A549 (cell line): Measurements from ENCODE around the gene UBASH3B. TPM values are rescaled to one million over a fixed set of nuclear protein-coding genes. Genes with fewer than 3 reads are reported as not detected.

Experiments
- ATAC-seq, 2 experiments: fragments of 200-7000 bp in 1 of 2; fragments of >200 bp in 1 of 2; cut with Nextera tagmentation in 1 of 2; cut with Tn5 transposase in 1 of 2; 3 replicates each; pipeline versions ENCODE4 v1.8.0 to v1.9.1; 2018 to 2020; ENCODE audit warnings: mild to moderate bottlenecking in 1 of 2, moderate library complexity in 1 of 2
- CTCF ChIA-PET: fragments of 300-600 bp; sonication (Branson Sonifier 250); formaldehyde crosslinking; extraction: SDS; loops from one replicate; lab custom pipeline; 2021; ENCODE audit warnings: antibody characterized with exemption, inconsistent platforms; lab: Yijun Ruan, JAX
- POLR2A ChIA-PET: fragments of 350-600 bp; formaldehyde crosslinking; extraction: SDS; loops from one replicate; lab custom pipeline; 2021; ENCODE audit warnings: antibody characterized with exemption, inconsistent platforms; lab: Yijun Ruan, JAX
- DNase-seq, 2 experiments: peaks; one replicate each; pipeline versions ENCODE4 v3.0.0 to v3.0.0-alpha.2; 2011 to 2016; ENCODE audit warnings: low read depth in 1 of 2, low spot score in 1 of 2
- FAIRE-seq: peaks from 2 replicates; lab custom pipeline; 2011; peaks lifted over from hg19 to GRCh38; lab: Jason Lieb, UNC
- H3K27ac ChIP-seq, 2 experiments: fragments of >200 bp; sonication (Bioruptor Twin); formaldehyde crosslinking; 3 replicates each; pipeline ENCODE4 v1.5.1; 2016 to 2017
- H3K4me1 ChIP-seq: fragments of >200 bp; sonication (Bioruptor Twin); formaldehyde crosslinking; 3 replicates; pipeline ENCODE4 v1.6.1; 2016
- H3K4me2 ChIP-seq: fragments of >200 bp; sonication (Bioruptor Twin); formaldehyde crosslinking; 3 replicates; pipeline ENCODE4 v1.6.1; 2016
- H3K4me3 ChIP-seq: fragments of >200 bp; sonication (Bioruptor Twin); formaldehyde crosslinking; 3 replicates; pipeline ENCODE4 v1.5.1; 2016
- H3K9me3 ChIP-seq: fragments of >200 bp; sonication (Bioruptor Twin); formaldehyde crosslinking; 3 replicates; pipeline ENCODE4 v1.6.1; 2016
- BHLHE40 ChIP-seq: IDR thresholded peaks from 2 replicates; pipeline ENCODE4 v1.6.1; 2012; ENCODE audit warnings: low read depth, low read length, inconsistent platforms
- CHD2 ChIP-seq: fragments of 150-350 bp; IDR thresholded peaks from 2 replicates; pipeline ENCODE4 v1.6.1; 2014; ENCODE audit warnings: low read length; ENCODE audit not compliant: partially characterized antibody
- EHF ChIP-seq: fragments of 250-450 bp; sonication (Bioruptor Pico); IDR thresholded peaks from 2 replicates; pipeline ENCODE4 v1.5.0; 2020; ENCODE audit warnings: mild to moderate bottlenecking
- EHMT2 ChIP-seq: fragments of 200-600 bp; sonication (generic); IDR thresholded peaks from 2 replicates; pipeline ENCODE4 v1.6.1; 2016; ENCODE audit warnings: antibody characterized with exemption, low read depth, mild to moderate bottlenecking, moderate library complexity
- EP300 ChIP-seq, 2 experiments: fragments of >200 bp; sonication (Bioruptor Twin); formaldehyde crosslinking; IDR thresholded peaks; 2 replicates in 1 of 2; 3 replicates in 1 of 2; pipeline ENCODE4 v1.6.1; 2016 to 2017
- FOSL2 ChIP-seq, 2 experiments: fragments of 450-650 bp in 1 of 2; fragments of >200 bp in 1 of 2; sonication (Bioruptor Twin) in 1 of 2; formaldehyde crosslinking; IDR thresholded peaks; 2 replicates each; pipeline versions ENCODE4 v1.5.0 to v1.6.1; 2016 to 2020; ENCODE audit warnings: mild to moderate bottlenecking in 1 of 2, moderate library complexity in 1 of 2
- FOXS1 ChIP-seq: fragments of 250-450 bp; sonication (Bioruptor Pico); IDR thresholded peaks from 2 replicates; pipeline ENCODE4 v1.5.0; 2020; ENCODE audit warnings: mild to moderate bottlenecking, moderate library complexity
- HEYL ChIP-seq: fragments of 250-450 bp; sonication (Bioruptor Pico); IDR thresholded peaks from 2 replicates; pipeline ENCODE4 v1.8.0; 2021; ENCODE audit warnings: mild to moderate bottlenecking, moderate library complexity
- HMGXB4 ChIP-seq: fragments of 250-450 bp; sonication (Bioruptor Pico); IDR thresholded peaks from 2 replicates; pipeline ENCODE4 v1.5.0; 2021; ENCODE audit warnings: mild to moderate bottlenecking, moderate library complexity, borderline replicate concordance
- HOXA7 ChIP-seq: fragments of 250-450 bp; sonication (Bioruptor Pico); IDR thresholded peaks from 2 replicates; pipeline ENCODE4 v1.5.0; 2020; ENCODE audit warnings: mild to moderate bottlenecking, moderate library complexity
- HOXB5 ChIP-seq: fragments of 250-450 bp; sonication (Bioruptor Pico); IDR thresholded peaks from 2 replicates; pipeline ENCODE4 v1.5.0; 2020; ENCODE audit warnings: mild to moderate bottlenecking, moderate library complexity
- MAX ChIP-seq: IDR thresholded peaks from 2 replicates; pipeline ENCODE4 v1.6.1; 2012
- MAZ ChIP-seq: fragments of 150-350 bp; IDR thresholded peaks from 2 replicates; pipeline ENCODE4 v1.6.1; 2014; ENCODE audit warnings: antibody characterized with exemption, low read depth, low read length, borderline replicate concordance
- MYC ChIP-seq: IDR thresholded peaks from 2 replicates; pipeline ENCODE4 v1.6.1; 2012; ENCODE audit warnings: mild to moderate bottlenecking, inconsistent platforms, low read length, improper control_type of control experiment, borderline replicate concordance
- NPAS2 ChIP-seq: fragments of 250-450 bp; sonication (Bioruptor Pico); IDR thresholded peaks from 2 replicates; pipeline ENCODE4 v1.8.0; 2022; ENCODE audit warnings: mild to moderate bottlenecking, moderate library complexity, borderline replicate concordance
- POLR2AphosphoS2 ChIP-seq: conservative IDR thresholded peaks from 2 replicates; pipeline ENCODE4 v1.6.1; 2012; ENCODE audit warnings: low read length, improper control_type of control experiment, inconsistent platforms
- RARB ChIP-seq: fragments of 250-450 bp; sonication (Bioruptor Pico); IDR thresholded peaks from 2 replicates; pipeline ENCODE4 v1.8.0; 2021; ENCODE audit warnings: mild to moderate bottlenecking, moderate library complexity
- REST ChIP-seq: fragments of 200-600 bp; sonication (generic); IDR thresholded peaks from 2 replicates; pipeline ENCODE4 v1.6.1; 2016; ENCODE audit warnings: antibody characterized with exemption, mild to moderate bottlenecking, moderate library complexity
- TP53 ChIP-seq: fragments of 250-450 bp; sonication (Bioruptor Pico); IDR thresholded peaks from 2 replicates; pipeline ENCODE4 v1.5.0; 2021; ENCODE audit warnings: mild to moderate bottlenecking, moderate library complexity
- ZC3H11A ChIP-seq: fragments of 450-650 bp; IDR thresholded peaks from 2 replicates; pipeline ENCODE4 v1.6.1; 2014; ENCODE audit warnings: antibody characterized with exemption, mild to moderate bottlenecking
- ZNF302 ChIP-seq: fragments of 250-450 bp; sonication (Bioruptor Pico); IDR thresholded peaks from 2 replicates; pipeline ENCODE4 v1.9.0; 2021; ENCODE audit warnings: inconsistent platforms, mild to moderate bottlenecking, moderate library complexity
- ZSCAN20 ChIP-seq: fragments of 250-450 bp; sonication (Bioruptor Pico); IDR thresholded peaks from 2 replicates; pipeline ENCODE4 v1.8.0; 2022; ENCODE audit warnings: mild to moderate bottlenecking, moderate library complexity
- WGBS: methylation state at CpG from one replicate; pipeline ENCODE4 v1.1.6; 2017; ENCODE audit errors: missing lambda C conversion rate; 5-methylcytosine and 5-hydroxymethylcytosine counted together
- polyA plus RNA-seq, 4 experiments: library from polyadenylated mRNA; depleted of rRNA in 3 of 4; stranded (reverse); fragments of >200 nt; fragmentation: RNase III in 1 of 4; extraction: RNeasy Plus Mini Kit Qiagen cat#74134 plus additional on column Dnase treatment in 1 of 4; gene quantifications; 2 replicates in 3 of 4; 3 replicates in 1 of 4; pipeline ENCODE4 v1.2.3, GENCODE V29; 2011 to 2017

The UBASH3B gene
- polyA plus RNA-seq, 2 of the 4 experiments (the other 2 are of a cell fraction) = 33.4 to 43.0 TPM

GRCh38 chr11:122799406-122800105, 144.0 kb downstream of the UBASH3B start:
- Histone ChIP-seq H3K4me3 (no peak overlapping the region), H3K4me1 (peaks cover 8% of the 10 kb centered on the region; the same call in 1 of the 3 replicates), H3K4me2 (no peak overlapping the region), H3K27ac (no peak overlapping the region), H3K9me3 (no peaks in the 10 kb centered on the region)
- TF ChIP-seq BHLHE40 = no peak
- TF ChIP-seq ZC3H11A = no peak
- no peak for TF ChIP-seq HOXB5 (CRISPR knock-in tag)
- TF ChIP-seq ZNF302 (CRISPR knock-in tag) = no peak
- no peak for TF ChIP-seq FOXS1 (CRISPR knock-in tag)
- TF ChIP-seq CHD2 = no peak
- TF ChIP-seq EHF = no peak
- TF ChIP-seq EP300 (IDR thresholded peaks at IDR 0.05) = no peak
- TF ChIP-seq EHMT2 = no peak
- TF ChIP-seq MAZ = no peak
- no peak for TF ChIP-seq MAX
- no peak for TF ChIP-seq FOSL2 (IDR thresholded peaks at IDR 0.05)
- TF ChIP-seq FOSL2 (CRISPR knock-in tag; IDR thresholded peaks at IDR 0.05) = no peak
- no peak for TF ChIP-seq HMGXB4
- no peak for TF ChIP-seq HEYL (CRISPR knock-in tag)
- TF ChIP-seq HOXA7 (CRISPR knock-in tag) = no peak
- no peak for TF ChIP-seq MYC
- TF ChIP-seq NPAS2 (CRISPR knock-in tag) = no peak
- TF ChIP-seq ZSCAN20 = no peak
- no peak for TF ChIP-seq REST
- no peak for ATAC-seq
- ChIA-PET CTCF (no interaction called here), POLR2A (no interaction called here)
- FAIRE-seq = no peak
- 99% methylated on average over 4 of the region's 4 CpGs for WGBS
- no peak for DNase-seq

- WGBS = 91% methylated on average over 5 of the region's 5 CpGs
- H3K4me3 ChIP-seq = no peak overlapping the region
- TF ChIP-seq EHF (no peak), TP53 (CRISPR knock-in tag) (no peak), RARB (CRISPR knock-in tag) (no peak), POLR2AphosphoS2 (no peak)
- H3K4me1 ChIP-seq = peaks cover 8% of the 10 kb centered on the region; the same call in 1 of the 3 replicates
- no peak for ATAC-seq
- ChIA-PET POLR2A (no interaction called here), CTCF (no interaction called here)
- DNase-seq = no peak
- no peaks in the 10 kb centered on the region for H3K9me3 ChIP-seq
- H3K4me2 ChIP-seq = no peak overlapping the region
- no peak for FAIRE-seq
- no peak overlapping the region for H3K27ac ChIP-seq
Observed at GRCh38 chr11:122802876-122803275, 147.4 kb downstream of the UBASH3B start.
